Large intestine (tissue), 3 donors: Measurements from ENCODE around the gene PCDHGB4. TPM values are rescaled to one million over a fixed set of nuclear protein-coding genes. Genes with fewer than 3 reads are reported as not detected.
"Not testable (repeated sequence)": the region's sequence is repeated elsewhere in the genome, so short reads cannot be mapped to it uniquely, and the experiment has no call there.

Experiments used
- DNase-seq, 2 donors: peaks; one replicate each; pipeline versions ENCODE4 v3.0.0 to v3.0.0-alpha.2; 2013
- H3K27ac ChIP-seq: one replicate; pipeline ENCODE4 v1.5.1; 2013; ENCODE audit warnings: low read length
- H3K27me3 ChIP-seq: 2 replicates; pipeline ENCODE4 v1.6.1; 2013; ENCODE audit warnings: low read length; ENCODE audit not compliant: control insufficient read depth, insufficient read depth
- H3K36me3 ChIP-seq: 2 replicates; pipeline ENCODE4 v1.6.1; 2013; ENCODE audit warnings: low read length; ENCODE audit not compliant: control insufficient read depth, insufficient read depth
- H3K4me1 ChIP-seq: one replicate; pipeline ENCODE4 v1.6.1; 2013; ENCODE audit warnings: low read length; ENCODE audit not compliant: control insufficient read depth, insufficient read depth
- H3K4me3 ChIP-seq: one replicate; pipeline ENCODE4 v1.5.1; 2013; ENCODE audit warnings: low read length
- H3K9me3 ChIP-seq: one replicate; pipeline ENCODE4 v1.6.1; 2013; ENCODE audit warnings: mild to moderate bottlenecking, low read depth, low read length, moderate library complexity; ENCODE audit not compliant: control insufficient read depth
- WGBS: methylation state at CpG from one replicate; pipeline ENCODE4 v1.1.5; 2013; ENCODE audit warnings: low lambda C conversion rate; ENCODE audit not compliant: insufficient coverage; 5-methylcytosine and 5-hydroxymethylcytosine counted together
- polyA plus RNA-seq: library from polyadenylated mRNA; unstranded; fragments of 120-200 nt; gene quantifications from one replicate; pipeline ENCODE4 v1.2.1, GENCODE V29; 2013

PCDHGB4 gene
- polyA plus RNA-seq, 1 donor, result 1.4 TPM

GRCh38 chr5:141384471-141385267, 2.8 kb upstream of the PCDHGB4 start:
- no CpG with 5 or more reads among the region's 43 CpGs for WGBS
- DNase-seq, result no peak
- Histone ChIP-seq H3K27ac (no peak overlapping the region), H3K4me1 (no peaks in the 10 kb centered on the region), H3K9me3 (peaks cover 41% of the 10 kb centered on the region), H3K36me3 (no peaks in the 10 kb centered on the region), H3K4me3 (no peak overlapping the region), H3K27me3 (peaks cover 38% of the 10 kb centered on the region)

- WGBS, result 42% methylated on average over 3 of the region's 10 CpGs
- Histone ChIP-seq H3K9me3 (peaks cover 48% of the 10 kb centered on the region), H3K27ac (no peak overlapping the region), H3K4me3 (no peak overlapping the region), H3K4me1 (no peaks in the 10 kb centered on the region), H3K27me3 (peaks cover 42% of the 10 kb centered on the region), H3K36me3 (no peaks in the 10 kb centered on the region)
- no peak for DNase-seq
Observed at GRCh38 chr5:141388661-141389060, 1.2 kb downstream of the PCDHGB4 start.

- no peak overlapping the region for H3K27ac ChIP-seq
- H3K36me3 ChIP-seq, result no peaks in the 10 kb centered on the region
- WGBS, result no CpG with 5 or more reads among the region's 77 CpGs
- H3K27me3 ChIP-seq, result peaks cover 43% of the 10 kb centered on the region
- no peaks in the 10 kb centered on the region for H3K4me1 ChIP-seq
- DNase-seq, result no peak
- no peak overlapping the region for H3K4me3 ChIP-seq
- peaks cover 52% of the 10 kb centered on the region for H3K9me3 ChIP-seq
Observed at GRCh38 chr5:141389153-141390042, 1.9 kb downstream of the PCDHGB4 start.

GRCh38 chr5:141392429-141393198, 5.1 kb downstream of the PCDHGB4 start, which contains the start of gene PCDHGA8:
TSS of gene PCDHGA8 (plus strand) at chr5:141392633. CDS start at chr5:141392814, 181 bp downstream.
- DNase-seq, result no peak
- Histone ChIP-seq H3K27me3 (peaks cover 41% of the 10 kb centered on the region), H3K4me1 (no peaks in the 10 kb centered on the region), H3K36me3 (no peaks in the 10 kb centered on the region), H3K4me3 (no peak within 1 kb of the TSS), H3K9me3 (peaks cover 56% of the 10 kb centered on the region), H3K27ac (no peak within 1 kb of the TSS)
- WGBS, result 36% methylated on average over 2 of the region's 38 CpGs

- peaks cover 56% of the 10 kb centered on the region for H3K9me3 ChIP-seq
- no peak for DNase-seq
- peaks cover 41% of the 10 kb centered on the region for H3K27me3 ChIP-seq
- H3K4me1 ChIP-seq, result no peaks in the 10 kb centered on the region
- no peak overlapping the region for H3K27ac ChIP-seq
- no peak overlapping the region for H3K4me3 ChIP-seq
- H3K36me3 ChIP-seq, result no peaks in the 10 kb centered on the region
- WGBS, result 31% methylated on average over 3 of the region's 21 CpGs
Observed at GRCh38 chr5:141393267-141393666, 5.8 kb downstream of the PCDHGB4 start.

GRCh38 chr5:141394401-141395187, 7.1 kb downstream of the PCDHGB4 start:
- Histone ChIP-seq H3K9me3 (peaks cover 58% of the 10 kb centered on the region), H3K27me3 (peaks cover 42% of the 10 kb centered on the region)
- H3K36me3 ChIP-seq, DNase-seq, H3K4me1 ChIP-seq, H3K27ac ChIP-seq, H3K4me3 ChIP-seq: not testable (repeated sequence)
- no CpG with 5 or more reads among the region's 53 CpGs for WGBS

- WGBS, result no CpG with 5 or more reads among the region's 43 CpGs
- H3K36me3 ChIP-seq, H3K27ac ChIP-seq, H3K4me1 ChIP-seq: not testable (repeated sequence)
- peaks cover 53% of the 10 kb centered on the region for H3K9me3 ChIP-seq
- H3K27me3 ChIP-seq, result peaks cover 47% of the 10 kb centered on the region
- peak in 1 of 2 donors; percentile 32 for DNase-seq
- H3K4me3 ChIP-seq, result peak within 1 kb of the TSS; percentile 26
Observed at GRCh38 chr5:141397756-141398551, 10.5 kb downstream of the PCDHGB4 start, which contains the start of gene PCDHGB5. TSS of gene PCDHGB5 (plus strand) at chr5:141397947. CDS start at chr5:141398128, 181 bp downstream.

GRCh38 chr5:141398608-141399007, 11.1 kb downstream of the PCDHGB4 start:
- WGBS, result no CpG with 5 or more reads among the region's 15 CpGs
- Histone ChIP-seq H3K36me3 (no peaks in the 10 kb centered on the region), H3K27me3 (peaks cover 47% of the 10 kb centered on the region), H3K9me3 (peaks cover 52% of the 10 kb centered on the region), H3K4me1 (no peaks in the 10 kb centered on the region), H3K4me3 (no peak overlapping the region), H3K27ac (no peak overlapping the region)
- DNase-seq, result no peak
